ENCODE measurements around the gene ADAM12. TPM values are rescaled to one million over a fixed set of nuclear protein-coding genes. Genes with fewer than 3 reads are reported as not detected.

The ADAM12 gene
- total and polyA plus RNA-seq, 8 donors: 0.03 to 3.7 (median 0.15) TPM

DNA sequence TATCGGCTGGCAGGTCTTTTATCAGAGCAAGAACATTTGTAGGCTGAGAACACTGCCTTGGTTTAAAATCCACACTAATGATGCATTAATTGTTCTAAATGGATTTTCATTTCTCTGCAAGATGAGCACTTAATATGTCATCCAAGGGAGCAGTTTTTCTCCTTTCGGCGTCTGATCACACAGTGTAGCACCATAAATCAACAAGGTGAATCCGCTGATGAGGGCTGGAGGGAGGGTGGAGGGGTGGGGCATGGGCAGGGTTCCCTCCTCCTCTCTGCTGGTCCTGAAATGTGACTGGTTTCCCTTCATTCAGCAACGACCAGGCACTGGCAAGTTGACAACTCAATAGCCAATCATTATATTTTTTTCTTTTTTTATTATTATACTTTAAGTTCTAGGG is 45.6 kb downstream of the ADAM12 start:
- no peak for FAIRE-seq
- no peaks in the 10 kb centered on the region for H3K4me1 ChIP-seq

DNA sequence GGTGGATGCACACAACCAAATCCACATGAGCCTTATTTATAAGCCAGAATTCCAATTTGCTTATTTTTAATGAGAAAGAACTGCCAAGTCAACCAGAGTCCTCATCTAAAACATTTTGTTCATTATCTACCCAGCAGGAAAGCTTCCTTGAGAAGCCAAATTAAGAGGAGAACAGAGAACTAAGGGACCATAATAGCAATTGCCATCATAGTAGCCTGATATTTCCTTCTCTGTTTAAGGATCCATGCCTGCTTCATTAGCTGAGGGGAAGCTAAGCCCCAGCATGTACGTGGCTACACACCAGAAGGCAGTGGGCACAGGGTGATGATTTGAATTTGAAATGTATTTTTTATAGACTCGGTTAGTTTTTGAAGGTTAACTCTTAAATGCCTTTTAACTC is 46.8 kb downstream of the ADAM12 start:
- Histone ChIP-seq H3K4me3 (no peak overlapping the region), H3K27ac (no peak overlapping the region), H3K27me3 (no peaks in the 10 kb centered on the region), H3K9me3 (no peaks in the 10 kb centered on the region), H3K4me1 (no peaks in the 10 kb centered on the region), H3K36me3 (no peaks in the 10 kb centered on the region)
- no peak for DNase-seq
- intact Hi-C loops (cut with DNase I): no loop called here
- 38 to 46% methylated on average over 2 of the region's 2 CpGs for WGBS, 2 donors
- no peak for ATAC-seq
- TF ChIP-seq, protein P1, sequence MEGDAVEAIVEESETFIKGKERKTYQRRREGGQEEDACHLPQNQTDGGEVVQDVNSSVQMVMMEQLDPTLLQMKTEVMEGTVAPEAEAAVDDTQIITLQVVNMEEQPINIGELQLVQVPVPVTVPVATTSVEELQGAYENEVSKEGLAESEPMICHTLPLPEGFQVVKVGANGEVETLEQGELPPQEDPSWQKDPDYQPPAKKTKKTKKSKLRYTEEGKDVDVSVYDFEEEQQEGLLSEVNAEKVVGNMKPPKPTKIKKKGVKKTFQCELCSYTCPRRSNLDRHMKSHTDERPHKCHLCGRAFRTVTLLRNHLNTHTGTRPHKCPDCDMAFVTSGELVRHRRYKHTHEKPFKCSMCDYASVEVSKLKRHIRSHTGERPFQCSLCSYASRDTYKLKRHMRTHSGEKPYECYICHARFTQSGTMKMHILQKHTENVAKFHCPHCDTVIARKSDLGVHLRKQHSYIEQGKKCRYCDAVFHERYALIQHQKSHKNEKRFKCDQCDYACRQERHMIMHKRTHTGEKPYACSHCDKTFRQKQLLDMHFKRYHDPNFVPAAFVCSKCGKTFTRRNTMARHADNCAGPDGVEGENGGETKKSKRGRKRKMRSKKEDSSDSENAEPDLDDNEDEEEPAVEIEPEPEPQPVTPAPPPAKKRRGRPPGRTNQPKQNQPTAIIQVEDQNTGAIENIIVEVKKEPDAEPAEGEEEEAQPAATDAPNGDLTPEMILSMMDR (IDR thresholded peaks at IDR 0.05): no peak
- no peak for FAIRE-seq

More for the DNA sequence above, 45.6 kb downstream of the ADAM12 start:
- ATAC-seq (no peak), DNase-seq (no peak)
- TF ChIP-seq, protein P1 (IDR thresholded peaks at IDR 0.05): no peak
- H3K27ac ChIP-seq: no peak overlapping the region
- no peaks in the 10 kb centered on the region for H3K27me3 ChIP-seq
- 55 to 70% methylated on average over 5 of the region's 5 CpGs for WGBS, 2 donors
- no peaks in the 10 kb centered on the region for H3K36me3 ChIP-seq
- H3K4me3 ChIP-seq: no peak overlapping the region
- intact Hi-C loops (cut with DNase I): no loop called here
- no peaks in the 10 kb centered on the region for H3K9me3 ChIP-seq

DNA sequence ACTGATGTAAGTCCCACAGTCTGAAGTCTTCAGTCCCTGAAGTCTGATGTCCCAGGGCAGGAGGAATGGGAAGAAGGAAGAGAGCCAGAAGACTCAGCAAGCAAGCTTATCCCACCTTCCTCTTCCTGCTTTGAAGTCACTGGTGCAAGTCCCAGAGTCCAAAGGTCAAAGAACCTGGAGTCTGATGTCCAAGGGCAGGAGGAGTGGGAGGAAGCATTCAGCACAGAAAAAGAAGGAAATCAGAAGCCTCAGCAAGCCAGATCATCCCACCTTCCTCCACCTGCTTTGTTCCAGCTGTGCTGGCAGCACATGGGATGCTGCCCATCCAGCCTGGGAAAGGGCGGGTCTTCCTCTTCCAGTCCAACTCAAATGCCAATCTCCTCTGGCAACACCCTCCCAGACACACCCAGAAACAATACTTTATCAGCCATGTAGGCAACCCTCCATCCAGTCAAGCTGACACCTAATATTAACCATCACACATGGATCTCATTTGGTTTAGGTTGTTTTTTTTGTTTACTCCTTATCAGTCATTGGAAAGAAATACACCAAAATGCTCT is 50.9 kb downstream of the ADAM12 start:
- no peak for ATAC-seq
- 69 to 96% methylated on average over 1 of the region's 1 CpG for WGBS, 2 donors
- no peak for FAIRE-seq
- H3K36me3 ChIP-seq: no peaks in the 10 kb centered on the region
- TF ChIP-seq, protein P1 (IDR thresholded peaks at IDR 0.05): no peak
- H3K4me1 ChIP-seq: no peaks in the 10 kb centered on the region
- no peak for DNase-seq
- no peak overlapping the region for H3K27ac ChIP-seq
- intact Hi-C loops (cut with DNase I): no loop called here
- H3K9me3 ChIP-seq: no peaks in the 10 kb centered on the region
- H3K4me3 ChIP-seq: no peak overlapping the region
- H3K27me3 ChIP-seq: no peaks in the 10 kb centered on the region

DNA sequence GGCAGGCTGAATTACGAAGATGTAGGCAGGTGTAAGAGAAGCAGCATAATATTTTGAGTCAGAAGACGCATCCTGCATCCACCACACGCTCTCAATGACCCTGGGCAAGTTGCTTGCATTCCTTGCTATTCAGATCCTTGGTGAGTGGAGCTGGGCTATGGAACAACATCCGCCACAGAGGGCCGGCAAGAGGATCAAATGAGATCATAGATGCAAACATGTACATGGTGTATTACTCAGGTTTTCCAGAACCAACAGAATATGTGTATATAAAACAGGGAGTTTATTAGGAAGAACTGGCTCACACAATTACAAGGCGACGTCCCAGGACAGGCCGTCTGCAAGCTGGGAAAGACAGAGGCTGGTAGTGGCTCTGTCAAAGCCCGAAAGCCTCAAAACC is 51.5 kb downstream of the ADAM12 start:
- no peaks in the 10 kb centered on the region for H3K27me3 ChIP-seq
- H3K4me1 ChIP-seq: no peaks in the 10 kb centered on the region
- H3K36me3 ChIP-seq: no peaks in the 10 kb centered on the region
- no peak overlapping the region for H3K27ac ChIP-seq
- FAIRE-seq (no peak), DNase-seq (no peak), ATAC-seq (no peak)
- intact Hi-C loops (cut with DNase I): no loop called here
- TF ChIP-seq, protein P1 (IDR thresholded peaks at IDR 0.05): no peak
- no peak overlapping the region for H3K4me3 ChIP-seq
- no peaks in the 10 kb centered on the region for H3K9me3 ChIP-seq
- 77 to 79% methylated on average over 9 of the region's 9 CpGs for WGBS, 2 donors

DNA sequence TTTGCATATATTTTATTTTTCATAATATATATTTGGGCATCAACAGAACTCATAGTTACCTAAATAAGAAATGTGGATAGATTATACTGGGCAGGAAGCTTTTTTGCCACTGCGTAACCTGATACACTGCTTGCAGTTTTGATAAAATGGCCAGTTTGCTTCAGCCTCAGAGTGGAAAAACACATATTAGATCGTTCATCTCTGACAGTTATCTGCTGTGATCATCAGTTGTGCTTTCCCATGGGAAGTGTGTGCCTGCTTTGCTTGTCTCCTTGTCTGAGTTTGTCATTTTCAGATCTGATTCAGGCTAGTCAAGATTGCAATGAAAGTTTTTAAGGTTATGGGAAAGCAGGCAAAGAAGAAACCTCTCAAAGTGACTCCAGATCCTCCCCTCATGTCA is 54.0 kb downstream of the ADAM12 start:
- Histone ChIP-seq H3K36me3 (no peaks in the 10 kb centered on the region), H3K9me3 (no peaks in the 10 kb centered on the region), H3K27ac (no peak overlapping the region), H3K4me3 (no peak overlapping the region), H3K4me1 (no peaks in the 10 kb centered on the region), H3K27me3 (no peaks in the 10 kb centered on the region)
- FAIRE-seq: no peak
- 41 to 48% methylated on average over 2 of the region's 2 CpGs for WGBS, 2 donors
- intact Hi-C loops (cut with DNase I): no loop called here
- ATAC-seq: no peak
- DNase-seq: no peak
- TF ChIP-seq, protein P1 (IDR thresholded peaks at IDR 0.05): no peak
